Heart left ventricle (tissue), 16 donors: Measurements from ENCODE around the gene PDRG1. TPM values are rescaled to one million over a fixed set of nuclear protein-coding genes. Genes with fewer than 3 reads are reported as not detected.
A peak's percentile ranks its signal among the peaks of the same experiment; 100 is the strongest.

Experiments used
- ATAC-seq, 4 donors: fragments of 200-7000 bp; cut with Tn5 transposase; one replicate each; pipeline ENCODE4 v1.9.1; 2020 to 2022; ENCODE audit warnings: moderate library complexity in 4 of 4, mild to moderate bottlenecking in 3 of 4, moderate number of reproducible peaks in 1 of 4
- DNase-seq, 5 donors: peaks; one replicate each; pipeline ENCODE4 v3.0.0-alpha.2; 2020
- H3K27ac ChIP-seq, 12 donors: fragments of 200-600 bp; sonication (generic) in 4 of 12; one replicate each; pipeline versions ENCODE4 v1.5.0 to v1.8.0; 2016 to 2022; ENCODE audit warnings: mild to moderate bottlenecking in 2 of 12
- H3K27me3 ChIP-seq, 9 donors: fragments of 200-600 bp; sonication (generic) in 2 of 9; one replicate each; pipeline versions ENCODE4 v1.5.1 to v1.8.0; 2016 to 2022; ENCODE audit warnings: mild to moderate bottlenecking in 3 of 9
- H3K36me3 ChIP-seq, 9 donors: fragments of 200-600 bp; sonication (generic) in 2 of 9; one replicate each; pipeline versions ENCODE4 v1.5.0 to v1.8.0; 2018 to 2022; ENCODE audit warnings: mild to moderate bottlenecking in 2 of 9
- H3K4me1 ChIP-seq, 12 donors: fragments of 200-600 bp; sonication (generic) in 4 of 12; one replicate each; pipeline versions ENCODE4 v1.5.0 to v1.8.0; 2016 to 2022; ENCODE audit warnings: mild to moderate bottlenecking in 3 of 12
- H3K4me3 ChIP-seq, 12 donors: fragments of 200-600 bp; sonication (generic) in 4 of 12; one replicate each; pipeline versions ENCODE4 v1.5.0 to v1.8.0; 2017 to 2022; ENCODE audit warnings: mild to moderate bottlenecking in 9 of 12, moderate library complexity in 4 of 12
- H3K9me3 ChIP-seq, 12 donors: fragments of 200-600 bp; sonication (generic) in 4 of 12; one replicate each; pipeline versions ENCODE4 v1.5.0 to v1.8.0; 2016 to 2022; ENCODE audit warnings: mild to moderate bottlenecking in 1 of 12
- POLR2A ChIP-seq, 2 donors: fragments of 450-650 bp; IDR thresholded peaks; one replicate each; pipeline ENCODE4 v1.6.1; 2017; ENCODE audit warnings: antibody characterized with exemption in 2 of 2, mild to moderate bottlenecking in 2 of 2, moderate library complexity in 2 of 2
- WGBS, 4 donors: extraction: QIAGEN DNeasy Blood & Tissue Kit in 2 of 4; methylation state at CpG; one replicate each; pipeline versions ENCODE4 v1.1.5 to v1.1.7; 2013 to 2018; 5-methylcytosine and 5-hydroxymethylcytosine counted together
- intact Hi-C, 10 donors: fragments of 100-400 bp; cut with DNase I; formaldehyde crosslinking; loops; one replicate each; pipeline versions ENCODE4 v1.11.1 to v1.14.2; 2022
- polyA plus RNA-seq, 2 donors: library from polyadenylated mRNA; stranded (reverse); fragments of 200-250 nt; gene quantifications; one replicate each; pipeline ENCODE4 v1.2.3, GENCODE V29; 2013
- total RNA-seq, 9 donors: library from RNA; depleted of rRNA in 2 of 9; stranded (reverse); fragments of >200 nt in 2 of 9; fragmentation: NEBNext Ultra II Directional in 3 of 9; extraction: Animal tissue kit (Norgen Biotek cat#: 25700) in 3 of 9; gene quantifications; one replicate each; pipeline versions ENCODE4 v1.1.0 to v1.2.4, GENCODE V29; 2016 to 2023
- TF ChIP-seq, protein P1 (sequence below), 12 donors: fragments of 200-600 bp; sonication (generic) in 4 of 12; IDR thresholded peaks; one replicate each; pipeline versions ENCODE4 v1.5.0 to v1.8.0; 2018 to 2022; ENCODE audit warnings: antibody characterized with exemption in 12 of 12, mild to moderate bottlenecking in 5 of 12
- donor health status: ischemic (EF 13 %, LVEDD 7.1; RV severe dilation, severe dysfunction).
- donor health status: healthy with polysubstance abuse.
- donor health status: DM: no; HTN: yes; CAD: no.
- donor health status: DM: no; HTN: no; CAD: no.
- donor health status: ischemic (EF 25% LVEDD 6.9; RV normal size, moderate dysfunction).
- donor health status: ischemic (EF 25% LVEDD 5.7; RV mildly dilated, moderate dysfunction).
- donor health status: healthy.
- donor health status: DM: yes; HTN: yes; CAD: no.
- donor health status: ischemic (EF 35%, LVEDD 5.7; RV mildly dilated, moderate dysfunction).
- donor health status: nonischemic (EF 11% LVEDD 7.7; RV severe dilation, severe dysfunction).
- donor health status: DM: yes; HTN: yes; CAD: no.
- donor health status: PGD.
- donor health status: ischemic (EF 29% LVEDD 5.4; RV normal size, mild dysfunction).
- donor health status: nonischemic (EF 23%, LVEDD 6.1; RV moderate dilation, normal function).

Gene PDRG1
- total and polyA plus RNA-seq, 11 donors = 5.2 to 15.2 (median 7.6) TPM

DNA sequence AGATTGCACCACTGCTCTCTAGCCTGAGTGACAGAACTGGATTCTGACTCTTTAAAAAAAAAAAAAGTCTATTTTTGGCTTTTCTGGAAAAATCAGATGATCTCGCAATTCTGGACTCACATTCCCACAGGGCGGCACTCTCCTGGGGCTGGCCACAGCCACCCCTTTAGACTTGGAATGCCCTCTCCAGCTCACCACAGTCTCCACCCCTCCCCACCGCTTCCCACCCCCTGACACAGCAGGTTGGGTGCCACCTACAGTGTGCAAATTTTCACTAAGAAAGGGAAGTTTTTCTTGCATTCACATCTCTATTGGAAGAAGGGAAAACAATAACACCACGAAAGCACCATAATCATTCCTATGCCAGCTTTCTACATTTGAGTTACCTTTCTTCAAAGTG, 15.4 kb downstream of the PDRG1 start:
- TF ChIP-seq, protein P1, sequence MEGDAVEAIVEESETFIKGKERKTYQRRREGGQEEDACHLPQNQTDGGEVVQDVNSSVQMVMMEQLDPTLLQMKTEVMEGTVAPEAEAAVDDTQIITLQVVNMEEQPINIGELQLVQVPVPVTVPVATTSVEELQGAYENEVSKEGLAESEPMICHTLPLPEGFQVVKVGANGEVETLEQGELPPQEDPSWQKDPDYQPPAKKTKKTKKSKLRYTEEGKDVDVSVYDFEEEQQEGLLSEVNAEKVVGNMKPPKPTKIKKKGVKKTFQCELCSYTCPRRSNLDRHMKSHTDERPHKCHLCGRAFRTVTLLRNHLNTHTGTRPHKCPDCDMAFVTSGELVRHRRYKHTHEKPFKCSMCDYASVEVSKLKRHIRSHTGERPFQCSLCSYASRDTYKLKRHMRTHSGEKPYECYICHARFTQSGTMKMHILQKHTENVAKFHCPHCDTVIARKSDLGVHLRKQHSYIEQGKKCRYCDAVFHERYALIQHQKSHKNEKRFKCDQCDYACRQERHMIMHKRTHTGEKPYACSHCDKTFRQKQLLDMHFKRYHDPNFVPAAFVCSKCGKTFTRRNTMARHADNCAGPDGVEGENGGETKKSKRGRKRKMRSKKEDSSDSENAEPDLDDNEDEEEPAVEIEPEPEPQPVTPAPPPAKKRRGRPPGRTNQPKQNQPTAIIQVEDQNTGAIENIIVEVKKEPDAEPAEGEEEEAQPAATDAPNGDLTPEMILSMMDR (IDR thresholded peaks at IDR 0.05) = no peak
- TF ChIP-seq POLR2A (IDR thresholded peaks at IDR 0.05) = no peak
- intact Hi-C loops = no loop called here
- no peak overlapping the region for H3K27ac ChIP-seq
- ATAC-seq = no peak
- no peak for DNase-seq
- no peaks in the 10 kb centered on the region for H3K9me3 ChIP-seq
- H3K27me3 ChIP-seq = no peaks in the 10 kb centered on the region
- no peaks in the 10 kb centered on the region for H3K4me1 ChIP-seq
- WGBS, 4 donors = 66 to 85% (median 78%) methylated on average over 4 of the region's 4 CpGs
- no peaks in the 10 kb centered on the region for H3K36me3 ChIP-seq
- no peak overlapping the region for H3K4me3 ChIP-seq

DNA sequence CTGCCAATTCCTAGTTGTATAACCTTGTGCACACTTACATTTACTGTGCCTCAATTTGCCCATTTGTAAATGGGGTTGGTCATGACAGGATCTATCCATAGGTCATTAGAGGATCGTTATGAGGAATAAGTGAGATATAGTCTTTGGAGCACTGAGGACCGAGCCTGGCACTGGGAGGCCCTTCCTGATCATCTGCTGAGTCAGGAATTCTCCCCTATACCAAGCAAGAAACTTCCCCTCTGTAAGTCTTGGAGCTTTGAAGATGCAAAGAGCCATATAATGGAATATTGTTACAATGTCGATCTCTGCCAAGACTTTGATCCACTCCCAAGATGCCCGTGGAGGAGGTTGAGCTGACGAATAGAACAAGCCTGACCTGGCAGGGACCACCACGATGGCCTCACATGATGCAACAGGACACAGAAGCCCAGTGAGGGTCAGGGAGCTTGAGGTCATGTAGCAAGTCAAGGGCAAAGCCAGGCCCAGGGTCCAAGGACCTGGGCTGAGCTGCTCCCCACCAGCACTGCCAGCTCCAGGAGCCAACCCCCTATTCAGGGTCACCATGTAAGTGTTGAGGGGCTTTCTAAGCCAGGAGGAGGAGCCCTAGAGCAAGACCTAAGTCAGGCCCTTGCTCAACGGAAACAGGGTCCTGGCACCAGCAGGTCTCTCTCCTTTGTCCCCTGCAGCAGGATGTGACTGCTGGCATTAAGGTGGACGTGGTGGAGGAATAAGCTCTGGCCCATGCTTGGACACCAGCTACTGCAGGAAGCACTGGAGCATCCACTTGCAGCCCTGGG, 16.7 kb downstream of the PDRG1 start:
- 69 to 82% (median 77%) methylated on average over 7 to 8 of the region's 8 CpGs for WGBS, 4 donors
- Histone ChIP-seq H3K9me3 (no peaks in the 10 kb centered on the region), H3K4me3 (no peak overlapping the region), H3K4me1 (no peaks in the 10 kb centered on the region), H3K27me3 (no peaks in the 10 kb centered on the region), H3K36me3 (no peaks in the 10 kb centered on the region), H3K27ac (no peak overlapping the region)
- TF ChIP-seq, protein P1 (IDR thresholded peaks at IDR 0.05) = no peak
- TF ChIP-seq POLR2A (IDR thresholded peaks at IDR 0.05) = no peak
- ATAC-seq (no peak), DNase-seq (no peak)
- intact Hi-C loops = no loop called here

DNA sequence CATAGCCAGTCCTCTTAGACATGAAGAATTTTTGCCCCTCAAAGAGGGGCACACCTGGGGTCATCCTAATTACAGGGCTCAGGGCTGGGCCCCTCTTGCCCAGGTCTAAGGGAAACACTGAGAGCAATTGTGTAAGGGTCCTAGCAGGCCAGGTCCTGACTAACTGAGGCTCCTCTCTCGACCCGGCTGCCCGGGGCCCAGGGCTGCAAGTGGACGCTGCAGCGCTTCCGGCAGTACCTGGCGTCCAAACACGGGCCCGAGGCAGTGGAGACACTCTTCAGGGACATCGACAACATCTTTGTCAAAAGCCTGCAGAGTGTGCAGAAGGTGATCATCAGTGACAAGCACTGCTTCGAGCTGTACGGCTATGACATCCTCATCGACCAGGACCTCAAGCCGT, 17.4 kb downstream of the PDRG1 start:
- no peak for TF ChIP-seq POLR2A (IDR thresholded peaks at IDR 0.05)
- TF ChIP-seq, protein P1 (IDR thresholded peaks at IDR 0.05) = no peak
- intact Hi-C loops = no loop called here
- 88 to 100% (median 88%) methylated on average over 2 to 14 of the region's 14 CpGs for WGBS, 4 donors

DNA sequence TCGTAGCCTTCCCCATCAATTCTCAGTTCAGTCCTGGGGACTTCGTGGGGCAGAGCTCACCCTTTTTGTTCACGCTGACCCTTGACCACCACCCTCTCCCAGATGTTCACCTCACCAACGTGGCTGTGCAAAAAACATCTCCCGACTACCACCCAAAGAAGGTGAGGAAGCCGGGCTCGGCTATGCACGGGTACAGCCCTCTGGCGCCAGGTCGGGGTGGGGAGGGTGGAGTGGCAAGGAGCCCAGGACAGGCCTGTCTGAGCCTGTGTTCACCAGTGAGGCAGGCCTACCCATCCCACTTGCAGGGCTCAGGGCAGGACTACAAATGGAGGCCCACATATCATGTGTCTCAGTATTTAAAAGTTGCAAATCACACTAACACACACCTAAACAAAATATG, 18.1 kb downstream of the PDRG1 start:
- H3K36me3 ChIP-seq = no peaks in the 10 kb centered on the region
- WGBS, 4 donors = 82 to 90% (median 85%) methylated on average over 8 to 10 of the region's 10 CpGs
- no peak overlapping the region for H3K27ac ChIP-seq
- H3K4me3 ChIP-seq = no peak overlapping the region
- no peaks in the 10 kb centered on the region for H3K9me3 ChIP-seq
- H3K27me3 ChIP-seq = no peaks in the 10 kb centered on the region
- intact Hi-C loops = no loop called here
- no peak for DNase-seq
- TF ChIP-seq POLR2A (IDR thresholded peaks at IDR 0.05) = no peak
- TF ChIP-seq, protein P1 (IDR thresholded peaks at IDR 0.05) = no peak
- no peak for ATAC-seq
- H3K4me1 ChIP-seq = no peaks in the 10 kb centered on the region

More for the DNA sequence above, 17.4 kb downstream of the PDRG1 start:
- Histone ChIP-seq H3K4me3 (no peak overlapping the region), H3K4me1 (no peaks in the 10 kb centered on the region), H3K36me3 (no peaks in the 10 kb centered on the region), H3K27ac (no peak overlapping the region), H3K9me3 (no peaks in the 10 kb centered on the region), H3K27me3 (no peaks in the 10 kb centered on the region)
- DNase-seq = no peak
- peak in 1 of 4 donors; percentile 15 for ATAC-seq
